Measurements from ENCODE around the gene GPR137C.

Gene GPR137C

DNA sequence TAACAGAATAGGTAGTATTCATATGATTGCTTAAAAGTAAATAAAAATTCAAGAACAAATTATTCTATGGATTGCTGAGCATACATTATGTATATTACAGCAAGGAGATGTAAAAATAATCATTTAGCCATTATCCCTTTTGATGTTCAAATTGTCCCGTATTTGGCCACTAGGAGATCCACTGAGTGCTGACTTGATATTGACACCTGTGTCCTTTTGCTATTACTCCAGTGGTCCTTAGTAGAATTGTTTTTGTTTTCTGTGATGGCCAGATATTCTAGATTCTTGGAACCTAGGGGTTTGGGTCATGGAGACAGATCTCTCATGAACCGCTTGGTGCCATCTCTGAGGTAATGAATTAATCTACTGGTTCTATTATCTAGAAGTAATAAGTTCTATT, 126.0 kb downstream of the GPR137C start:
- Histone ChIP-seq H3K27me3 (ENCODE audit: insufficient read depth, poor library complexity, severe bottlenecking) (no peaks in the 10 kb centered on the region), H3K4me3 (replicated peaks; ENCODE audit: insufficient read depth, low read length) (no peak overlapping the region), H3K27ac (replicated peaks) (no peak overlapping the region)
- TF ChIP-seq GABPA (IDR thresholded peaks at IDR 0.05; ENCODE audit: low read depth), result no peak
- TF ChIP-seq, protein P1, sequence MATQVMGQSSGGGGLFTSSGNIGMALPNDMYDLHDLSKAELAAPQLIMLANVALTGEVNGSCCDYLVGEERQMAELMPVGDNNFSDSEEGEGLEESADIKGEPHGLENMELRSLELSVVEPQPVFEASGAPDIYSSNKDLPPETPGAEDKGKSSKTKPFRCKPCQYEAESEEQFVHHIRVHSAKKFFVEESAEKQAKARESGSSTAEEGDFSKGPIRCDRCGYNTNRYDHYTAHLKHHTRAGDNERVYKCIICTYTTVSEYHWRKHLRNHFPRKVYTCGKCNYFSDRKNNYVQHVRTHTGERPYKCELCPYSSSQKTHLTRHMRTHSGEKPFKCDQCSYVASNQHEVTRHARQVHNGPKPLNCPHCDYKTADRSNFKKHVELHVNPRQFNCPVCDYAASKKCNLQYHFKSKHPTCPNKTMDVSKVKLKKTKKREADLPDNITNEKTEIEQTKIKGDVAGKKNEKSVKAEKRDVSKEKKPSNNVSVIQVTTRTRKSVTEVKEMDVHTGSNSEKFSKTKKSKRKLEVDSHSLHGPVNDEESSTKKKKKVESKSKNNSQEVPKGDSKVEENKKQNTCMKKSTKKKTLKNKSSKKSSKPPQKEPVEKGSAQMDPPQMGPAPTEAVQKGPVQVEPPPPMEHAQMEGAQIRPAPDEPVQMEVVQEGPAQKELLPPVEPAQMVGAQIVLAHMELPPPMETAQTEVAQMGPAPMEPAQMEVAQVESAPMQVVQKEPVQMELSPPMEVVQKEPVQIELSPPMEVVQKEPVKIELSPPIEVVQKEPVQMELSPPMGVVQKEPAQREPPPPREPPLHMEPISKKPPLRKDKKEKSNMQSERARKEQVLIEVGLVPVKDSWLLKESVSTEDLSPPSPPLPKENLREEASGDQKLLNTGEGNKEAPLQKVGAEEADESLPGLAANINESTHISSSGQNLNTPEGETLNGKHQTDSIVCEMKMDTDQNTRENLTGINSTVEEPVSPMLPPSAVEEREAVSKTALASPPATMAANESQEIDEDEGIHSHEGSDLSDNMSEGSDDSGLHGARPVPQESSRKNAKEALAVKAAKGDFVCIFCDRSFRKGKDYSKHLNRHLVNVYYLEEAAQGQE (IDR thresholded peaks at IDR 0.05; ENCODE audit: insufficient replicate concordance, low read depth), result no peak
- TF ChIP-seq, protein P2, sequence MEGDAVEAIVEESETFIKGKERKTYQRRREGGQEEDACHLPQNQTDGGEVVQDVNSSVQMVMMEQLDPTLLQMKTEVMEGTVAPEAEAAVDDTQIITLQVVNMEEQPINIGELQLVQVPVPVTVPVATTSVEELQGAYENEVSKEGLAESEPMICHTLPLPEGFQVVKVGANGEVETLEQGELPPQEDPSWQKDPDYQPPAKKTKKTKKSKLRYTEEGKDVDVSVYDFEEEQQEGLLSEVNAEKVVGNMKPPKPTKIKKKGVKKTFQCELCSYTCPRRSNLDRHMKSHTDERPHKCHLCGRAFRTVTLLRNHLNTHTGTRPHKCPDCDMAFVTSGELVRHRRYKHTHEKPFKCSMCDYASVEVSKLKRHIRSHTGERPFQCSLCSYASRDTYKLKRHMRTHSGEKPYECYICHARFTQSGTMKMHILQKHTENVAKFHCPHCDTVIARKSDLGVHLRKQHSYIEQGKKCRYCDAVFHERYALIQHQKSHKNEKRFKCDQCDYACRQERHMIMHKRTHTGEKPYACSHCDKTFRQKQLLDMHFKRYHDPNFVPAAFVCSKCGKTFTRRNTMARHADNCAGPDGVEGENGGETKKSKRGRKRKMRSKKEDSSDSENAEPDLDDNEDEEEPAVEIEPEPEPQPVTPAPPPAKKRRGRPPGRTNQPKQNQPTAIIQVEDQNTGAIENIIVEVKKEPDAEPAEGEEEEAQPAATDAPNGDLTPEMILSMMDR (IDR thresholded peaks at IDR 0.05; ENCODE audit: insufficient read depth, low read length), result no peak
- TF ChIP-seq POLR2AphosphoS5 (IDR thresholded peaks at IDR 0.05; ENCODE audit: low read depth), result no peak
- no peak for TF ChIP-seq SPI1 (IDR thresholded peaks at IDR 0.05; ENCODE audit: borderline replicate concordance, low read depth)
- no peak for DNase-seq (ENCODE audit: low read depth in 1 of 2, low spot score in 1 of 2)

DNA sequence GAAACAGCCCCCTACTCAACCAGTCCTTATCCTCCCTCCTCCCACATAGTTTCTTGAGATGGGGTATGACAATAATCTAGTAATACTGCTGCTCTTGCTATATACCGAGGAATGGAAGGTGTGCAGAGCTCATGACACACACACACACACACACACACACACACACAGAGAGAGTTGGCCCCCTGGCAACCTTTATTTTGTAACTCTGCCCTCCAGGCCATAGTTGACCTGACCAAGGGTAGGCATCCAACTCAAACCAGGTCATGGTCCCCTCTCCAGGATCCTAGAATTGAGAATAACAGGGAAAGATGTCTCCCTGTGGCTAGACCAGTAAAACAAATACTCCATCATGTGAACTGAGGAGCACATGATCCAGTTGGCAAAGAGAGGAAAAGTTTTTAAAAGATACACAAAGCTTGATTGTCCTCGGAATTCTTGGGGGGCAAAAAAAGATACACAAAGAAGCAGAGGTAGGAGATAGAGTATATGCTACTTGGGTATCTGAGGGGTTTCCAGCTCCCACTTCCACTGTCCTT, 131.4 kb downstream of the GPR137C start:
- H3K27ac ChIP-seq (replicated peaks), result no peak overlapping the region
- H3K4me3 ChIP-seq (replicated peaks; ENCODE audit: insufficient read depth, low read length), result no peak overlapping the region
- TF ChIP-seq POLR2AphosphoS5 (IDR thresholded peaks at IDR 0.05; ENCODE audit: low read depth) (no peak), GABPA (IDR thresholded peaks at IDR 0.05; ENCODE audit: low read depth) (no peak), SPI1 (IDR thresholded peaks at IDR 0.05; ENCODE audit: borderline replicate concordance, low read depth) (no peak)
- TF ChIP-seq, protein P2 (IDR thresholded peaks at IDR 0.05; ENCODE audit: insufficient read depth, low read length), result no peak
- TF ChIP-seq, protein P1 (IDR thresholded peaks at IDR 0.05; ENCODE audit: insufficient replicate concordance, low read depth), result no peak
- no peaks in the 10 kb centered on the region for H3K27me3 ChIP-seq (ENCODE audit: insufficient read depth, poor library complexity, severe bottlenecking)
- no peak for DNase-seq (ENCODE audit: low read depth in 1 of 2, low spot score in 1 of 2)

DNA sequence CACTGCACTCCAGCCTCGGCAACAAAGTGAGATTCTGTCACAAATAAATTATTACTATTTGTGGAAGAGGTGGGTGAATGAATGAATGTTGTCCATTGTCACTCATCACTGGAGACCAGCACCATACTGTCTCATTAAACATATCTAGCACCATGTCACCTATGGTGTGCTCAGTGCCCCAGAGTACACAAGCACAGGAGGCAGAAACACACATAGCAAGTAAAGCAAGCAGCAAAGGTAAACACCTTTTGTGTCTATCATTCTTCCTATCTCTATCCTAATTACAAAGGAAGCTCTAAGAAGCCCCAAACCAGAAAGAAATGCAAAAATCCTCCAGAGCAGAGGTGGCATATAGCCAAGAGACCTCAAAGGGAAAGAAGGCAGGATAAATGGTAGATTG, 133.5 kb downstream of the GPR137C start:
- DNase-seq (ENCODE audit: low read depth in 1 of 2, low spot score in 1 of 2), result no peak
- TF ChIP-seq, protein P1 (IDR thresholded peaks at IDR 0.05; ENCODE audit: insufficient replicate concordance, low read depth), result no peak
- no peak for TF ChIP-seq GABPA (IDR thresholded peaks at IDR 0.05; ENCODE audit: low read depth)
- TF ChIP-seq POLR2AphosphoS5 (IDR thresholded peaks at IDR 0.05; ENCODE audit: low read depth), result no peak
- H3K27ac ChIP-seq (replicated peaks), result no peak overlapping the region
- no peak overlapping the region for H3K4me3 ChIP-seq (replicated peaks; ENCODE audit: insufficient read depth, low read length)
- H3K27me3 ChIP-seq (ENCODE audit: insufficient read depth, poor library complexity, severe bottlenecking), result no peaks in the 10 kb centered on the region
